Measurements from ENCODE around the gene PSIP1. TPM values are rescaled to one million over a fixed set of nuclear protein-coding genes. Genes with fewer than 3 reads are reported as not detected.
"Not testable (repeated sequence)": the region's sequence is repeated elsewhere in the genome, so short reads cannot be mapped to it uniquely, and the experiment has no call there.

Gene PSIP1
- total RNA-seq, result 10 to 100 TPM; 45.9 to 62.3 TPM

- ATAC-seq, result peak; percentile 91
- peaks cover 21% of the 10 kb centered on the region for H3K36me3 Mint-ChIP-seq
- H3K27ac Mint-ChIP-seq, result peak within 1 kb of the TSS; percentile 92 to 97
Measured at GRCh38 chr9:15510789-15511575, at the start of gene PSIP1. Gene PSIP1, minus strand, starts transcription at chr9:15510970. Its CDS starts 782 bp downstream, at chr9:15510188.

GRCh38 chr9:15553528-15553898, 42.7 kb upstream of the PSIP1 start:
- Mint-ChIP-seq H3K4me1 (ENCODE audit: low read depth in 2 of 2) (peaks cover 13 to 19% of the 10 kb centered on the region in 2 donors), H3K4me3 (peak overlapping the region; percentile 83), H3K27ac (peak overlapping the region; percentile 61 to 71), H3K36me3 (no peaks in the 10 kb centered on the region), H3K27me3 (no peaks in the 10 kb centered on the region), H3K9me3 (no peaks in the 10 kb centered on the region)
- no peak for DNase-seq (ENCODE audit: low spot score)
- ATAC-seq, result no peak

More at GRCh38 chr9:15510789-15511575, at the start of gene PSIP1:
- DNase-seq (ENCODE audit: low spot score), result peak; percentile 88
- Mint-ChIP-seq H3K4me3 (peak within 1 kb of the TSS; percentile 93), H3K4me1 (ENCODE audit: low read depth in 2 of 2) (peaks cover 26 to 42% of the 10 kb centered on the region in 2 donors), H3K9me3 (no peaks in the 10 kb centered on the region), H3K27me3 (peaks cover 0 to 5% of the 10 kb centered on the region in 2 donors)

- H3K4me3 Mint-ChIP-seq, result peak within 1 kb of the TSS; percentile 83
- H3K27me3 Mint-ChIP-seq, result no peaks in the 10 kb centered on the region
- no peaks in the 10 kb centered on the region for H3K9me3 Mint-ChIP-seq
- H3K4me1 Mint-ChIP-seq (ENCODE audit: low read depth in 2 of 2), result peaks cover 13 to 19% of the 10 kb centered on the region in 2 donors
- peak; percentile 95 to 96 for ATAC-seq
- H3K27ac Mint-ChIP-seq, result peak within 1 kb of the TSS; percentile 61 to 71
- DNase-seq (ENCODE audit: low spot score), result peak; percentile 92
- no peaks in the 10 kb centered on the region for H3K36me3 Mint-ChIP-seq
Measured at GRCh38 chr9:15552636-15553527, 42.1 kb upstream of the PSIP1 start, which contains the start of gene CCDC171. Gene CCDC171, plus strand, starts transcription at chr9:15553043. Its CDS starts 11,046 bp downstream, at chr9:15564089.

- DNase-seq (ENCODE audit: low spot score) (no peak), ATAC-seq (no peak)
- H3K4me1 Mint-ChIP-seq (ENCODE audit: low read depth in 2 of 2), result peaks cover 13 to 19% of the 10 kb centered on the region in 2 donors
- H3K4me3 Mint-ChIP-seq, result no peak overlapping the region
- H3K27me3 Mint-ChIP-seq, result peaks cover 3 to 4% of the 10 kb centered on the region in 2 donors
- H3K27ac Mint-ChIP-seq, result no peak overlapping the region
- no peaks in the 10 kb centered on the region for H3K9me3 Mint-ChIP-seq
- no peaks in the 10 kb centered on the region for H3K36me3 Mint-ChIP-seq
Measured at GRCh38 chr9:15549611-15550010, 38.8 kb upstream of the PSIP1 start.

- Mint-ChIP-seq H3K27ac (no peak overlapping the region), H3K9me3 (no peaks in the 10 kb centered on the region), H3K4me3 (no peak overlapping the region), H3K36me3 (no peaks in the 10 kb centered on the region), H3K4me1 (ENCODE audit: low read depth in 2 of 2) (no peaks in the 10 kb centered on the region), H3K27me3 (peaks cover 10 to 11% of the 10 kb centered on the region in 2 donors)
- no peak for DNase-seq (ENCODE audit: low spot score)
- no peak for ATAC-seq
Measured at GRCh38 chr9:15543047-15543813, 32.5 kb upstream of the PSIP1 start.

- Mint-ChIP-seq H3K27me3 (peaks cover 10 to 11% of the 10 kb centered on the region in 2 donors), H3K27ac (no peak overlapping the region), H3K9me3 (no peaks in the 10 kb centered on the region), H3K4me3 (no peak overlapping the region), H3K4me1 (ENCODE audit: low read depth in 2 of 2) (no peaks in the 10 kb centered on the region), H3K36me3 (no peaks in the 10 kb centered on the region)
- ATAC-seq (no peak), DNase-seq (ENCODE audit: low spot score) (no peak)
Measured at GRCh38 chr9:15542624-15543023, 31.9 kb upstream of the PSIP1 start.

GRCh38 chr9:15541872-15542271, 31.1 kb upstream of the PSIP1 start:
- ATAC-seq, result no peak
- no peak for DNase-seq (ENCODE audit: low spot score)
- H3K27me3 Mint-ChIP-seq, result peaks cover 10 to 11% of the 10 kb centered on the region in 2 donors
- no peaks in the 10 kb centered on the region for H3K36me3 Mint-ChIP-seq
- no peaks in the 10 kb centered on the region for H3K9me3 Mint-ChIP-seq
- no peak overlapping the region for H3K4me3 Mint-ChIP-seq
- no peak overlapping the region for H3K27ac Mint-ChIP-seq
- no peaks in the 10 kb centered on the region for H3K4me1 Mint-ChIP-seq (ENCODE audit: low read depth in 2 of 2)

- no peak for ATAC-seq
- no peak overlapping the region for H3K4me3 Mint-ChIP-seq
- H3K27ac Mint-ChIP-seq, result no peak overlapping the region
Measured at GRCh38 chr9:15531380-15531779, 20.6 kb upstream of the PSIP1 start.

GRCh38 chr9:15529566-15530324, 19.0 kb upstream of the PSIP1 start:
- H3K9me3 Mint-ChIP-seq, result no peaks in the 10 kb centered on the region
- no peak for ATAC-seq
- H3K27me3 Mint-ChIP-seq, result peaks cover 0 to 3% of the 10 kb centered on the region in 2 donors
- H3K27ac Mint-ChIP-seq, result no peak overlapping the region
- H3K4me3 Mint-ChIP-seq, result no peak overlapping the region
- H3K36me3 Mint-ChIP-seq, result no peaks in the 10 kb centered on the region
- DNase-seq (ENCODE audit: low spot score), result no peak
- no peaks in the 10 kb centered on the region for H3K4me1 Mint-ChIP-seq (ENCODE audit: low read depth in 2 of 2)

More at GRCh38 chr9:15531380-15531779, 20.6 kb upstream of the PSIP1 start:
- no peaks in the 10 kb centered on the region for H3K4me1 Mint-ChIP-seq (ENCODE audit: low read depth in 2 of 2)
- H3K9me3 Mint-ChIP-seq, result no peaks in the 10 kb centered on the region
- H3K36me3 Mint-ChIP-seq, result no peaks in the 10 kb centered on the region
- no peak for DNase-seq (ENCODE audit: low spot score)
- no peaks in the 10 kb centered on the region for H3K27me3 Mint-ChIP-seq

GRCh38 chr9:15527035-15527434, 16.3 kb upstream of the PSIP1 start:
- ATAC-seq, H3K9me3 Mint-ChIP-seq: not testable (repeated sequence)

GRCh38 chr9:15525958-15526357, 15.2 kb upstream of the PSIP1 start:
- Mint-ChIP-seq H3K4me1 (ENCODE audit: low read depth in 2 of 2) (no peaks in the 10 kb centered on the region), H3K36me3 (no peaks in the 10 kb centered on the region), H3K9me3 (no peaks in the 10 kb centered on the region), H3K4me3 (no peak overlapping the region), H3K27ac (no peak overlapping the region), H3K27me3 (peaks cover 0 to 14% of the 10 kb centered on the region in 2 donors)
- ATAC-seq (no peak), DNase-seq (ENCODE audit: low spot score) (no peak)

More at GRCh38 chr9:15527035-15527434, 16.3 kb upstream of the PSIP1 start:
- not testable (repeated sequence) for H3K27ac Mint-ChIP-seq; H3K36me3 Mint-ChIP-seq; DNase-seq (ENCODE audit: low spot score); H3K4me1 Mint-ChIP-seq (ENCODE audit: low read depth in 2 of 2); H3K4me3 Mint-ChIP-seq
- peaks cover 0 to 14% of the 10 kb centered on the region in 2 donors for H3K27me3 Mint-ChIP-seq

- Mint-ChIP-seq H3K4me3 (no peak overlapping the region), H3K9me3 (no peaks in the 10 kb centered on the region), H3K27me3 (peaks cover 0 to 14% of the 10 kb centered on the region in 2 donors)
Measured at GRCh38 chr9:15524845-15525455, 14.2 kb upstream of the PSIP1 start.

More at GRCh38 chr9:15524845-15525455, 14.2 kb upstream of the PSIP1 start:
- H3K27ac Mint-ChIP-seq, result no peak overlapping the region
- H3K36me3 Mint-ChIP-seq, result no peaks in the 10 kb centered on the region
- ATAC-seq, result no peak
- no peaks in the 10 kb centered on the region for H3K4me1 Mint-ChIP-seq (ENCODE audit: low read depth in 2 of 2)
- DNase-seq (ENCODE audit: low spot score), result no peak

Data from natural killer cell treated with Interleukin-12 subunit alpha and Interleukin-12 subunit beta and Interleukin-15 and Interleukin-18, amount 100 ng/mL, for 72 hours (primary cell).